ENCODE data around the gene NELFCD. TPM values are rescaled to one million over a fixed set of nuclear protein-coding genes. Genes with fewer than 3 reads are reported as not detected.

The NELFCD gene
- total and polyA plus RNA-seq, 2 donors from 2014 or later, result 50.2 to 63.4 TPM

DNA sequence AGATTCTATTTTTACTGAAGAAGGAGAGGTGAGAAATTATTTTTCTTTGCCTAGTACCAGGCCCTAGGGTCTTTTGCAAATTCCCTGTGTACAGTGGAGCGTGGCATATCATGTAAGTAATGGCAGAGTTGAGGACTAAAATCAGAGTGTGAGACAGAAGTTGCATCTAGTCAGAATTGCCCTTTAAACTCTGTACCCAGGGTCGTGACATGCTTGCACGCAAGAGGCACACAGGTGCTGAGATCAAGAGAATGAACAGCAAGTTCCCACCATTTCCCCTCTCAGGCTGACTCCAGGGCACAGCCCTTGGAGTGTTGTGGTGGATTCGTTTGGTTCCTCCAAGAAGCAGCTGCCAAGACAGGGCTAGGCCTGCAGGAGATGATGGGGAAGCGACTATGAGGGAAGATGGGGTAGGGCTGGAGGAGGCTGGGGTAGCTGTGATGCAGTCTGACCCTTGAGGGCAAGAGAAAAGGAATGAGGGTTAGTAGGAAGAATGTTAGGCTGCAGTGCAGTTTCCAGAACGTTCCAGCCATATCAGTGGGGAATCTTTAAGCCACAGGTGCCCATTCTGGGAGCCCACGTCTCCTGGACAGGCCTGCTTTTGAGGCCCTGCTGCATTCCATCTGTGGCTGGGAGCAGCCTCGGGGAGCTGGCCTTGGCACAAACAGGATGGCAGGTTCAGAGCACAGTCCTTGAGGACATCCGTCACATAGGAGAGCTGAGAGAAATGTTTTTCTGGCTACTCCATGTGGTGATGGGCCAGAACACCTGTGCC lies 6.9 kb downstream of the NELFCD start:
- intact Hi-C loops (cut with DNase I), result no loop called here
- DNase-seq, result peak in 1 of 5 donors; percentile 35
- H3K9ac ChIP-seq (ENCODE audit: low read length in 3 of 3), result no peak overlapping the region
- TF ChIP-seq, protein P1, sequence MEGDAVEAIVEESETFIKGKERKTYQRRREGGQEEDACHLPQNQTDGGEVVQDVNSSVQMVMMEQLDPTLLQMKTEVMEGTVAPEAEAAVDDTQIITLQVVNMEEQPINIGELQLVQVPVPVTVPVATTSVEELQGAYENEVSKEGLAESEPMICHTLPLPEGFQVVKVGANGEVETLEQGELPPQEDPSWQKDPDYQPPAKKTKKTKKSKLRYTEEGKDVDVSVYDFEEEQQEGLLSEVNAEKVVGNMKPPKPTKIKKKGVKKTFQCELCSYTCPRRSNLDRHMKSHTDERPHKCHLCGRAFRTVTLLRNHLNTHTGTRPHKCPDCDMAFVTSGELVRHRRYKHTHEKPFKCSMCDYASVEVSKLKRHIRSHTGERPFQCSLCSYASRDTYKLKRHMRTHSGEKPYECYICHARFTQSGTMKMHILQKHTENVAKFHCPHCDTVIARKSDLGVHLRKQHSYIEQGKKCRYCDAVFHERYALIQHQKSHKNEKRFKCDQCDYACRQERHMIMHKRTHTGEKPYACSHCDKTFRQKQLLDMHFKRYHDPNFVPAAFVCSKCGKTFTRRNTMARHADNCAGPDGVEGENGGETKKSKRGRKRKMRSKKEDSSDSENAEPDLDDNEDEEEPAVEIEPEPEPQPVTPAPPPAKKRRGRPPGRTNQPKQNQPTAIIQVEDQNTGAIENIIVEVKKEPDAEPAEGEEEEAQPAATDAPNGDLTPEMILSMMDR (IDR thresholded peaks at IDR 0.05; ENCODE audit: borderline replicate concordance, extremely low read depth, insufficient read depth), result no peak
- FAIRE-seq, result no peak
- peaks cover 16 to 56% (median 45%) of the 10 kb centered on the region in 3 donors for H3K36me3 ChIP-seq (ENCODE audit: control insufficient read depth in 2 of 3, insufficient read depth in 3 of 3, low read length in 3 of 3)
- no peaks in the 10 kb centered on the region for H3K27me3 ChIP-seq (ENCODE audit: control insufficient read depth, insufficient read depth, low read length)
- peaks cover 0 to 24% (median 3%) of the 10 kb centered on the region in 3 donors for H3K4me1 ChIP-seq (ENCODE audit: control insufficient read depth in 2 of 3, insufficient read depth in 2 of 3, low read depth in 1 of 3, low read length in 3 of 3)
- H3K4me3 ChIP-seq (ENCODE audit: low read length in 3 of 3), result no peak overlapping the region
- H3K27ac ChIP-seq (ENCODE audit: low read depth in 2 of 2, low read length in 2 of 2), result no peak overlapping the region
- H3K9me3 ChIP-seq (ENCODE audit: control insufficient read depth in 2 of 3, insufficient read depth in 1 of 3, low read length in 3 of 3), result no peaks in the 10 kb centered on the region

GRCh38 chr20:58988565-58988882 lies 7.5 kb downstream of the NELFCD start:
- no peak for FAIRE-seq
- no peak for DNase-seq
- Histone ChIP-seq H3K9me3 (ENCODE audit: control insufficient read depth in 2 of 3, insufficient read depth in 1 of 3, low read length in 3 of 3) (no peaks in the 10 kb centered on the region), H3K9ac (ENCODE audit: low read length in 3 of 3) (no peak overlapping the region), H3K27me3 (ENCODE audit: control insufficient read depth, insufficient read depth, low read length) (no peaks in the 10 kb centered on the region), H3K4me1 (ENCODE audit: control insufficient read depth in 2 of 3, insufficient read depth in 2 of 3, low read depth in 1 of 3, low read length in 3 of 3) (peaks cover 0 to 24% (median 3%) of the 10 kb centered on the region in 3 donors), H3K4me3 (ENCODE audit: low read length in 3 of 3) (no peak overlapping the region), H3K27ac (ENCODE audit: low read depth in 2 of 2, low read length in 2 of 2) (no peak overlapping the region), H3K36me3 (ENCODE audit: control insufficient read depth in 2 of 3, insufficient read depth in 3 of 3, low read length in 3 of 3) (peaks cover 19 to 62% (median 50%) of the 10 kb centered on the region in 3 donors)
- TF ChIP-seq, protein P1 (IDR thresholded peaks at IDR 0.05; ENCODE audit: borderline replicate concordance, extremely low read depth, insufficient read depth), result no peak
- intact Hi-C loops (cut with DNase I), result no loop called here

GRCh38 chr20:58989196-58989595 lies 8.1 kb downstream of the NELFCD start:
- FAIRE-seq, result no peak
- DNase-seq, result no peak
- Histone ChIP-seq H3K9me3 (ENCODE audit: control insufficient read depth in 2 of 3, insufficient read depth in 1 of 3, low read length in 3 of 3) (no peaks in the 10 kb centered on the region), H3K4me1 (ENCODE audit: control insufficient read depth in 2 of 3, insufficient read depth in 2 of 3, low read depth in 1 of 3, low read length in 3 of 3) (peaks cover 0 to 18% (median 3%) of the 10 kb centered on the region in 3 donors), H3K36me3 (ENCODE audit: control insufficient read depth in 2 of 3, insufficient read depth in 3 of 3, low read length in 3 of 3) (peaks cover 20 to 67% (median 56%) of the 10 kb centered on the region in 3 donors), H3K9ac (ENCODE audit: low read length in 3 of 3) (no peak overlapping the region), H3K4me3 (ENCODE audit: low read length in 3 of 3) (no peak overlapping the region), H3K27ac (ENCODE audit: low read depth in 2 of 2, low read length in 2 of 2) (no peak overlapping the region), H3K27me3 (ENCODE audit: control insufficient read depth, insufficient read depth, low read length) (no peaks in the 10 kb centered on the region)
- intact Hi-C loops (cut with DNase I), result no loop called here
- TF ChIP-seq, protein P1 (IDR thresholded peaks at IDR 0.05; ENCODE audit: borderline replicate concordance, extremely low read depth, insufficient read depth), result no peak
